ENCODE results near the gene S100A14. TPM values are rescaled to one million over a fixed set of nuclear protein-coding genes. Genes with fewer than 3 reads are reported as not detected.
"Not testable (repeated sequence)": the region's sequence is repeated elsewhere in the genome, so short reads cannot be mapped to it uniquely, and the experiment has no call there.

S100A14 gene
- total RNA-seq, 1 donor from 2014 or later: 323 TPM

DNA sequence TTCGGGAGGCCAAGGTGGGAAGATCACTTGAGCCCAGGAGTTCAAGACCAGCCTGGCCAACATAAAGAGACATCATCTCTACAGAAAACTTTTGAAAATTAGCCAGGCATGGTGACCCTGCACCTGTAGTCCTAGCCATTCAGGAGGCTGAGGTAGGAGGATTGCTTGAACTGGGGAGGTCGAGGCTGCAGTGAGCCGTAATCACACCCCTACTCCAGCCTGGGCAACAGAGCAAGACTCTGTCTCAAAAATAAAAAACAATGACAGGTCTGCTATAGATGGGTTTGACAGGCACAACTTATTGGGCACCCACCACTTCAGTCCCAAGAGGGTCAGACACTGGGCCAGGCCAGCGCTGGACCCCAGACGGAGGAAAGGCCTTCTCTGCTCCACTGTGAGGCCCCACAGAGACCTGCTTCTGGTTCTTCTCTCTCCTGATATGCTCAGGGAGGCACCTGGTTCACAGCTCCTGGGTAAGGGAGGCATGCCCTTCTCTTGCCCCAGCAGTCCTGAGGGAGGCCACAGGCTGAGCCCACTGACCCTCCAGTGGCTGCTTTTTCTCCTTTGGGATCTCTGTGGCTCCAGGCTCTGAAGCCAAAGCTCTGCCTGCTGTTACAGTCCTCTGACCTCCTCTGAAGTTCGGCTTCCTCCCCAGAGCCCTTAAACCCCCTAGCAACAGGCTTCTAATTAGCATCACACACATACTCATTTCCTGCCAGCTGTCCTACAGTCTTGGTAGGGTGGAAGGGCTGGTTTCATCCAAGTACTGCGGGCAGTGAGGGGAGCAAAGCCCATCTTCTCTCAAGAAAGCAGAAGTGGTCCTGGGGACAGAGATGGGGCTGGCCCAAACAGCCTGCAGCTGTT is 17.6 kb downstream of the S100A14 start:
- no peaks in the 10 kb centered on the region for H3K9me3 ChIP-seq
- intact Hi-C loops (cut with DNase I): no loop called here
- no peak overlapping the region for H3K4me3 ChIP-seq
- TF ChIP-seq, protein P1, sequence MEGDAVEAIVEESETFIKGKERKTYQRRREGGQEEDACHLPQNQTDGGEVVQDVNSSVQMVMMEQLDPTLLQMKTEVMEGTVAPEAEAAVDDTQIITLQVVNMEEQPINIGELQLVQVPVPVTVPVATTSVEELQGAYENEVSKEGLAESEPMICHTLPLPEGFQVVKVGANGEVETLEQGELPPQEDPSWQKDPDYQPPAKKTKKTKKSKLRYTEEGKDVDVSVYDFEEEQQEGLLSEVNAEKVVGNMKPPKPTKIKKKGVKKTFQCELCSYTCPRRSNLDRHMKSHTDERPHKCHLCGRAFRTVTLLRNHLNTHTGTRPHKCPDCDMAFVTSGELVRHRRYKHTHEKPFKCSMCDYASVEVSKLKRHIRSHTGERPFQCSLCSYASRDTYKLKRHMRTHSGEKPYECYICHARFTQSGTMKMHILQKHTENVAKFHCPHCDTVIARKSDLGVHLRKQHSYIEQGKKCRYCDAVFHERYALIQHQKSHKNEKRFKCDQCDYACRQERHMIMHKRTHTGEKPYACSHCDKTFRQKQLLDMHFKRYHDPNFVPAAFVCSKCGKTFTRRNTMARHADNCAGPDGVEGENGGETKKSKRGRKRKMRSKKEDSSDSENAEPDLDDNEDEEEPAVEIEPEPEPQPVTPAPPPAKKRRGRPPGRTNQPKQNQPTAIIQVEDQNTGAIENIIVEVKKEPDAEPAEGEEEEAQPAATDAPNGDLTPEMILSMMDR (IDR thresholded peaks at IDR 0.05): no peak
- H3K27ac ChIP-seq: no peak overlapping the region
- no peaks in the 10 kb centered on the region for H3K4me1 ChIP-seq
- DNase-seq (ENCODE audit: extremely low spot score in 2 of 2): no peak
- H3K27me3 ChIP-seq: no peaks in the 10 kb centered on the region
- H3K36me3 ChIP-seq: no peaks in the 10 kb centered on the region

DNA sequence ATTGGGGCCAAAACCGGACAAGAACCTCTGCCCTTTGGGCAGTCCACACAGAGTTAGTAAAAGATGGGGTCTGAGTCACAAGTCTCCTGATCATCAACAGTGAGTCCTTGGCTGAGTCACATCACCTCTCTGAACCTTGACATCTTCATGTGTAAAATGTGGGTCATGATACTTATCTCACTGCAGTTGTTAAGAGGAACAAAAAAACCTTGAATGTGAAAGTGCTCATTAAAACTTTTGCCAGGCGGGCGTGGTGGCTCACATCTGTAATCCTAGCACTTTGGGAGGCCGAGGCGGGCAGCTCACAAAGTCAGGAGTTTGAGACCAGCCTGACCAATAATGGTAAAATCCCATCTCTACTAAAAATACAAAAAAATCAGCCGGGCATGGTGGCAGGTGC is 18.9 kb downstream of the S100A14 start:
- intact Hi-C loops (cut with DNase I): no loop called here

DNA sequence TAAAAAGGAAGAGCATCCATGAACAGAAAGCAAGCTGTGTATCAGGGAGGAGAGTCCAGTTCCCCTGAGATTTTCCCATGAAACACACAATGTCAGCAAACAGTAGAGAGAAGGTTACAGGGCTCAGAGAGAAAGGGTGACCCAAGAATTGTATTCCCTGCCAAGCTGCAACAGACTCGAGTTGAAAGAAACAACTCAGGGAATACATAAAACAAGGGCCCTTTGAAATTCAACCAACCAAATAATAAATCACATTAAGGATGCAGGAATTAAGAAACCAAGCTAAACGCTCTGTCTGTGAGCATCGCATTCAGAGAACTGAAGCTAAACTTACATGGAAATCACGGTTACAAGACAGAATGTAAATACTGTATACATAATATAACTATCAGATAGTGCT is 23.4 kb downstream of the S100A14 start:
- no peaks in the 10 kb centered on the region for H3K4me1 ChIP-seq
- no peak for TF ChIP-seq POLR2A (IDR thresholded peaks at IDR 0.05)
- TF ChIP-seq POLR2AphosphoS5 (IDR thresholded peaks at IDR 0.05; ENCODE audit: insufficient read depth in 1 of 2, low read depth in 1 of 2): no peak
- TF ChIP-seq, protein P1 (IDR thresholded peaks at IDR 0.05): no peak
- no peaks in the 10 kb centered on the region for H3K27me3 ChIP-seq
- DNase-seq (ENCODE audit: extremely low spot score in 2 of 2): no peak
- H3K27ac ChIP-seq: no peak overlapping the region
- no peaks in the 10 kb centered on the region for H3K36me3 ChIP-seq
- no peaks in the 10 kb centered on the region for H3K9me3 ChIP-seq
- H3K4me3 ChIP-seq: no peak overlapping the region
- intact Hi-C loops (cut with DNase I): no loop called here

More for the DNA sequence above, 18.9 kb downstream of the S100A14 start:
- TF ChIP-seq POLR2AphosphoS5 (IDR thresholded peaks at IDR 0.05; ENCODE audit: insufficient read depth in 1 of 2, low read depth in 1 of 2) (peak in 1 of 2 donors; percentile 8), POLR2A (IDR thresholded peaks at IDR 0.05) (no peak)
- H3K27ac ChIP-seq: no peak overlapping the region
- H3K4me1 ChIP-seq: no peaks in the 10 kb centered on the region
- H3K27me3 ChIP-seq: no peaks in the 10 kb centered on the region
- no peaks in the 10 kb centered on the region for H3K36me3 ChIP-seq
- DNase-seq (ENCODE audit: extremely low spot score in 2 of 2): no peak
- no peak overlapping the region for H3K4me3 ChIP-seq
- no peaks in the 10 kb centered on the region for H3K9me3 ChIP-seq

DNA sequence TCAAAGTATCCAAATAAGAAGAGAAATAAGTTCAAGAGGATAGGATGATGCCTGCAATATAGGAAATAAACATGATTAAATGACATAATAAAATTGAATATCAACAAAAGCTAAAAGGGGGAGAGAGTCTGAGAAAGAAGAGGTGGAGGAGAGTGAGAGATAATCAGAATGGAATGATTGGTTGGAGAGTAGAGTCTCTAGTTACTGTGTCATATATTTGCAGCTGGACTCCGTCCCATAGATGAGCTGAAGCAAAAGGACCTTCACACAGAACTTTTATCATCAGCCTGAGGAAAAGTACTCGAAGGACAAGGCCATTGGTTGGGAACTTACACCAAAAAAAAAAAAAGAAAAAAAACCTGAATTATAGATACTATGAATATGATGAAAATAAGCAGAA is 27.6 kb downstream of the S100A14 start:
- no peaks in the 10 kb centered on the region for H3K4me1 ChIP-seq
- no peaks in the 10 kb centered on the region for H3K9me3 ChIP-seq
- DNase-seq (ENCODE audit: extremely low spot score in 2 of 2): no peak
- TF ChIP-seq, protein P1 (IDR thresholded peaks at IDR 0.05): no peak
- TF ChIP-seq POLR2A (IDR thresholded peaks at IDR 0.05) (no peak), POLR2AphosphoS5 (IDR thresholded peaks at IDR 0.05; ENCODE audit: insufficient read depth in 1 of 2, low read depth in 1 of 2) (no peak)
- H3K27ac ChIP-seq: no peak overlapping the region
- intact Hi-C loops (cut with DNase I): no loop called here
- H3K27me3 ChIP-seq: no peaks in the 10 kb centered on the region
- H3K36me3 ChIP-seq: no peaks in the 10 kb centered on the region
- H3K4me3 ChIP-seq: no peak overlapping the region

DNA sequence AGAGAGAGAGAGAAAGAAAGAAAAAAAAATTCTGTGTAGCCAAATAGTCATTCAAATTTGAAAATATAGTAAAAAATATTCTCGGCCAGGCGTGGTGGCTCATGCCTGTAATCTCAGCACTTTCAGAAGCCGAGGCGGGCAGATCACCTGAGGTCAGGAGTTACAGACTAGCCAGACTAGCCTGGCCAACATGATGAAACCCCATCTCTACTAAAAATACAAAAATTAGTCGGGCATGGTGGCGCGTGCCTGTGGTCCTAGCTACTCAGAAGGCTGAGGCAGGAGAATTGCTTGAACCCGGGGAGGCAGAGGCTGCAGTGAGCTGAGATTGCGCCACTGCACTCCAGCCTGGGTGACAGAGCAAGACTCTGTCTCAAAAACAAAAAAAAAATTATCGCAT is 28.1 kb downstream of the S100A14 start:
- intact Hi-C loops (cut with DNase I); H3K4me1 ChIP-seq; H3K4me3 ChIP-seq; DNase-seq (ENCODE audit: extremely low spot score in 2 of 2); H3K36me3 ChIP-seq; H3K27ac ChIP-seq; H3K9me3 ChIP-seq; H3K27me3 ChIP-seq: not testable (repeated sequence)

DNA sequence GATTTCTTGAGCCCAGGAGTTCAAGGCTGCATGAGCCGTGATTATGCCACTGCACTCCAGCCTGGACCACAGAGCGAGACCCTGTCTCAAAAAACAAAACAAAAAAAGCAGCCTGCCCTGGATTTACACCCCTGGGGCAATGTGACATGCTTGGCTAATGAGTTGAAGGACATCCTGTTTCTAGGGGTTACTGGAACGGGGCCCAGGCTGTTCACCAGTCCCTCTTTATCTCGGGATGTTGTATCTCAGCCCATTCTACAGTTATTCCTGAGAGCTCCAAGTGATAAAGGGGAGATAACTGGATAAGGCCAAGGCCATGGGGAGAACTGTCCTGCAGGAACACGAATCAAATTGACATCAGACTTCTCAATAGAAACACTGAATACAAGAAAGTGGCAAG is 28.8 kb downstream of the S100A14 start:
- no peak overlapping the region for H3K4me3 ChIP-seq
- no peaks in the 10 kb centered on the region for H3K4me1 ChIP-seq
- TF ChIP-seq POLR2AphosphoS5 (IDR thresholded peaks at IDR 0.05; ENCODE audit: insufficient read depth in 1 of 2, low read depth in 1 of 2): no peak
- TF ChIP-seq POLR2A (IDR thresholded peaks at IDR 0.05): no peak
- TF ChIP-seq, protein P1 (IDR thresholded peaks at IDR 0.05): no peak
- DNase-seq (ENCODE audit: extremely low spot score in 2 of 2): no peak
- H3K9me3 ChIP-seq: no peaks in the 10 kb centered on the region
- no peaks in the 10 kb centered on the region for H3K27me3 ChIP-seq
- no peaks in the 10 kb centered on the region for H3K36me3 ChIP-seq
- intact Hi-C loops (cut with DNase I): no loop called here
- H3K27ac ChIP-seq: no peak overlapping the region

Data from vagina (tissue), 2 donors.